GM10266 (cell line): ENCODE measurements around the gene ABCD2.

Experiments
- DNase-seq: peaks from one replicate; pipeline ENCODE4 v3.0.0; 2012; ENCODE audit errors: extremely low spot score
- TF ChIP-seq, protein P1 (sequence below): IDR thresholded peaks from 2 replicates; pipeline ENCODE4 v1.5.1; 2012; ENCODE audit warnings: mild to moderate bottlenecking, low read depth; ENCODE audit not compliant: control insufficient read depth, insufficient read depth; ENCODE audit errors: missing control alignments

Gene ABCD2

DNA sequence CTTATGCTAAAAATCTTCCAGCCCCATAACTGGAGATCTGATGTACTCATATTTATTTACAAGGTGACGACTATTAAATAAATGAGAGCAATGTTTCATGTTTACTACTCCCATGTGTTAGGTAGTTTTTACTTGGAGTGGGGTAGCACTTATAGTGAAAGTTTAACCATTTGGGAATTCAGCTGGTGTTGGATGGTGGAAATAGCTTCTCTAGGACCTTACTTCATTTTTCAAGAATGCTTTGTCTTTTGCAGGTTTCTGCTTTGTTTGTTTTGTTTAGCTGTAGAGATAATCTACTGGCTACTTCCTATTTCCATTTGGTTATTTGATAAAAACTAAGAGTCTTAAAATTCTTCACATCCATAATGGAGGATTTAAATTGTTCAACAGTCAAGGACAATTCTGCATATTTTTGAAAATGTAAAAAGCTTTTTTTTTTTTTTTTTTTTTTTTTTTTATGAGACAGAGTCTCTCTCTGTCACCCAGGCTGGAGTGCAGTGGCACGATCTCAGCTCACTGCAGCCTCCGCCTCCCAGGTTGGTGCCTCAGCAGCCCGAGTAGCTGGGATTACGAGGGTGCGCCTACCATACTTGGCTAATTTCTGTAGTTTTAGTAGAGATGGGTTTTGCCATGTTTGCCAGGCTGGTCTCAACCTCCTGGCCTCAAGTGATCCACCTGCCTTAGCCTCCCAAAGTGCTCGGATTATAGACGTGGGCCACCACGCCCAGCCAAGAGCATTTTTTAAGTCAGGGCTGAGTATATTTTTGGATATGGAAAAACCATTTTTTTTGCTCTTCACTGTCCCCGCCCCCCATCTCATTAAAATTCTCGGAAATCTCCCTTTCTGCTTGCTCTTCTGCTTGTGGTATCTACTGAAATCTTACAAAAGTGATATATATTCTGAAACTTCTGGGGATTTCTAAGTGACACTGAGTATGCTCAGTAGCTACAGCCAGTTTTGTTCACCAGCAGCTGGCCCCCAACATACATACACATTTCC, 1.4 kb upstream of the ABCD2 start:
- peak; percentile 28 for DNase-seq
- TF ChIP-seq, protein P1, sequence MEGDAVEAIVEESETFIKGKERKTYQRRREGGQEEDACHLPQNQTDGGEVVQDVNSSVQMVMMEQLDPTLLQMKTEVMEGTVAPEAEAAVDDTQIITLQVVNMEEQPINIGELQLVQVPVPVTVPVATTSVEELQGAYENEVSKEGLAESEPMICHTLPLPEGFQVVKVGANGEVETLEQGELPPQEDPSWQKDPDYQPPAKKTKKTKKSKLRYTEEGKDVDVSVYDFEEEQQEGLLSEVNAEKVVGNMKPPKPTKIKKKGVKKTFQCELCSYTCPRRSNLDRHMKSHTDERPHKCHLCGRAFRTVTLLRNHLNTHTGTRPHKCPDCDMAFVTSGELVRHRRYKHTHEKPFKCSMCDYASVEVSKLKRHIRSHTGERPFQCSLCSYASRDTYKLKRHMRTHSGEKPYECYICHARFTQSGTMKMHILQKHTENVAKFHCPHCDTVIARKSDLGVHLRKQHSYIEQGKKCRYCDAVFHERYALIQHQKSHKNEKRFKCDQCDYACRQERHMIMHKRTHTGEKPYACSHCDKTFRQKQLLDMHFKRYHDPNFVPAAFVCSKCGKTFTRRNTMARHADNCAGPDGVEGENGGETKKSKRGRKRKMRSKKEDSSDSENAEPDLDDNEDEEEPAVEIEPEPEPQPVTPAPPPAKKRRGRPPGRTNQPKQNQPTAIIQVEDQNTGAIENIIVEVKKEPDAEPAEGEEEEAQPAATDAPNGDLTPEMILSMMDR: no peak

DNA sequence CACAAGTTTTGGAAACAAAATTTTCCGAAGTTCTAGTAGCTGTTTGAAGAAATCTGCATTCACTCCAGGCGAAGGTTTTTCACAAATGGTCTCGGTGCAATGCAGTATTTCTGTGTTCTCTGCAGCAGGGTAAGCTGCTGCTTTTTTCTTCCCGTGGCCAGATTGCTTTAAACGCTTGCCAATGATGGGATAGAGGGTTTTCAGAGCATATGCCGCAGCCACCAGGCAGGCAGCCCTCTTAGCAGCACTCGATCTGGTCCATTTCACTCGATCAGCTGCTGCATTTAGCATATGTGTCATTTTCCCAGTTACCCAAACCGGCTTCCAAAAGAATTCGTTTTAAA, 315 bp downstream of the ABCD2 start:
- DNase-seq: no peak

DNA sequence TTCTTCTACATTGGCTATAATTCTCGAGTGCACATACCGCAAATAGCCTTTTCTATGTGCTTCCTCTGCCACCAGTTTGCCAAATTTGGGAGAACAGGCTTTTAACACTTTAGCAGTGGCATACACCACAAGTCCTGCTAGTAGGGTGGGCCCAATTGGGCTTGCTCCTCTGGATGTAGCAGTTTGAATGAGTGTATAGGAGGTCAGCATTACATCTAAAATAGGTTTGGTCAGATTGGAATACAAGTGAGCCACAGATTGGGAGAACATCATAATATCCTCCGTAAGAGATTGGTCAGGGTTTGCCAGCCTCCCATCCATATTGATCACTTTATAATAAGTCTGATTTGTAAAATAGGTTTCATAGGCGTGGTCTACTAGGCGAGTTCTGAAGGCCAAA, 902 bp downstream of the ABCD2 start:
- no peak for DNase-seq
- TF ChIP-seq, protein P1: no peak

More for the DNA sequence above, 315 bp downstream of the ABCD2 start:
- TF ChIP-seq, protein P1: no peak

DNA sequence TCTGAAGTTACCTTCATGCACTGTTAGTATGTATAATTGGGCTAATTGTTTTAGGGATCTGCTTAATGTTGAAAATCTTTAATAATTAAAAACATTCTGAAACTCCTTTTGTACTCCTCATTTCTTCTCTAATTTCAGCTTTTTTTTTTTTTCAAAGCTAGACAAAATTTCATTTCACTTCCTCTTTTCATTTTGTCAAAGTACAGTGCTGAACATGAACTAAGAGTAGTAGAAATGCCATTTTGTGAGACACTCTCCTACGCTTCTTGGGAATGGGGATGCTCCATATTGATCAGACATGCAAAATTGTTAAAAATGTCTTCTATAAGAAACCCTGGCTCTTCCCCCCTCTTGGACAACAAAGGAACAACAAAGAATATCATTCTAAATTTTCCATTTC, 1.7 kb downstream of the ABCD2 start:
- TF ChIP-seq, protein P1: no peak
- no peak for DNase-seq

GRCh38 chr12:39616666-39617065, 2.9 kb downstream of the ABCD2 start:
- DNase-seq: no peak
- TF ChIP-seq, protein P1: no peak

- TF ChIP-seq, protein P1: no peak
- no peak for DNase-seq
Observed at GRCh38 chr12:39616251-39616650, 3.4 kb downstream of the ABCD2 start.

GRCh38 chr12:39613525-39613924, 6.1 kb downstream of the ABCD2 start:
- DNase-seq: no peak
- TF ChIP-seq, protein P1: no peak
